Superior temporal gyrus (tissue), 1 donor: Measurements from ENCODE around the gene TTC28.

Experiments used
- DNase-seq: peaks from one replicate; pipeline ENCODE4 v3.0.0-alpha.2; 2016; ENCODE audit errors: extremely low spot score

Gene TTC28

GRCh38 chr22:28143241-28143865 lies 536.3 kb downstream of the TTC28 start:
- DNase-seq, result no peak

- DNase-seq, result no peak
These were observed 537.2 kb downstream of the TTC28 start for GRCh38 chr22:28142361-28142961.

- DNase-seq, result no peak
These were observed 538.0 kb downstream of the TTC28 start for GRCh38 chr22:28141614-28142013.

- DNase-seq, result no peak
These were observed 539.7 kb downstream of the TTC28 start for GRCh38 chr22:28139961-28140360.

- DNase-seq, result no peak
These were observed 540.1 kb downstream of the TTC28 start for GRCh38 chr22:28139516-28139915.

- no peak for DNase-seq
These were observed 542.6 kb downstream of the TTC28 start for GRCh38 chr22:28137036-28137435.

GRCh38 chr22:28132466-28132865 lies 547.2 kb downstream of the TTC28 start:
- DNase-seq, result no peak

- no peak for DNase-seq
These were observed 550.2 kb downstream of the TTC28 start for GRCh38 chr22:28129319-28129962.

GRCh38 chr22:28128827-28129226 lies 550.8 kb downstream of the TTC28 start:
- DNase-seq, result no peak

GRCh38 chr22:28125799-28126198 lies 553.8 kb downstream of the TTC28 start:
- DNase-seq, result no peak

- no peak for DNase-seq
These were observed 555.5 kb downstream of the TTC28 start for GRCh38 chr22:28123989-28124766.

- DNase-seq, result peak; percentile 33
These were observed 558.7 kb downstream of the TTC28 start for GRCh38 chr22:28120691-28121592.

- no peak for DNase-seq
These were observed 560.5 kb downstream of the TTC28 start for GRCh38 chr22:28118957-28119631.

- DNase-seq, result no peak
These were observed 563.4 kb downstream of the TTC28 start for GRCh38 chr22:28116219-28116673.

GRCh38 chr22:28115426-28115825 lies 564.2 kb downstream of the TTC28 start:
- DNase-seq, result no peak

- peak; percentile 22 for DNase-seq
These were observed 567.0 kb downstream of the TTC28 start for GRCh38 chr22:28112548-28113043.

GRCh38 chr22:28112190-28112544 lies 567.5 kb downstream of the TTC28 start:
- DNase-seq, result no peak

- no peak for DNase-seq
These were observed 568.0 kb downstream of the TTC28 start for GRCh38 chr22:28111501-28112189.

GRCh38 chr22:28108851-28109250 lies 570.8 kb downstream of the TTC28 start:
- no peak for DNase-seq

- DNase-seq, result no peak
These were observed 573.0 kb downstream of the TTC28 start for GRCh38 chr22:28106617-28107016.
